Suprapubic skin (tissue), 4 donors: ENCODE data around the gene WNT9A.

Source experiments
- CTCF ChIP-seq, 2 donors: fragments of 200-600 bp in 1 of 2; fragments of 450-650 bp in 1 of 2; sonication (generic) in 1 of 2; IDR thresholded peaks; one replicate each; pipeline ENCODE4 v1.5.1; 2016 to 2019; ENCODE audit warnings: antibody characterized with exemption in 2 of 2, mild to moderate bottlenecking in 1 of 2, moderate library complexity in 1 of 2
- EP300 ChIP-seq: sonication (generic); formaldehyde crosslinking; IDR thresholded peaks from one replicate; pipeline ENCODE4 v1.6.1; 2017; ENCODE audit warnings: antibody characterized with exemption
- POLR2A ChIP-seq, 2 donors: fragments of 450-650 bp; IDR thresholded peaks; one replicate each; pipeline ENCODE4 v1.6.1; 2017; ENCODE audit warnings: antibody characterized with exemption in 2 of 2, mild to moderate bottlenecking in 2 of 2, moderate library complexity in 2 of 2
- POLR2AphosphoS5 ChIP-seq, 3 donors: sonication (generic); formaldehyde crosslinking; IDR thresholded peaks; one replicate each; pipeline ENCODE4 v1.6.1; 2017; ENCODE audit warnings: antibody characterized with exemption in 3 of 3

- TF ChIP-seq EP300 = no peak
- no peak for TF ChIP-seq CTCF (IDR thresholded peaks at IDR 0.05)
- no peak for TF ChIP-seq POLR2AphosphoS5 (IDR thresholded peaks at IDR 0.05)
- no peak for TF ChIP-seq POLR2A (IDR thresholded peaks at IDR 0.05)
Measured at GRCh38 chr1:227869279-227869842, 78.4 kb downstream of the WNT9A start.
